Stromal cell of bone marrow (primary cell): ENCODE data around the gene GMPR2.

Experiments used
- DNase-seq: peaks from one replicate; pipeline ENCODE4 v3.0.0-alpha.2; 2012; ENCODE audit warnings: low read depth

GMPR2 gene

GRCh38 chr14:24268225-24268624, 35.5 kb downstream of the GMPR2 start:
- DNase-seq: no peak

GRCh38 chr14:24269368-24269767, 36.6 kb downstream of the GMPR2 start:
- no peak for DNase-seq

- DNase-seq: no peak
Observed at GRCh38 chr14:24269910-24270536, 37.3 kb downstream of the GMPR2 start.

GRCh38 chr14:24270537-24271133, 37.9 kb downstream of the GMPR2 start:
- no peak for DNase-seq

GRCh38 chr14:24271134-24271833, 38.6 kb downstream of the GMPR2 start, which contains the start of gene RABGGTA:
TSS of gene RABGGTA (minus strand) at chr14:24271597. CDS start at chr14:24271115, 482 bp downstream.
- peak; percentile 64 for DNase-seq

- DNase-seq: no peak
Observed at GRCh38 chr14:24271834-24272263, 39.1 kb downstream of the GMPR2 start.

GRCh38 chr14:24272467-24272866, 39.7 kb downstream of the GMPR2 start:
- no peak for DNase-seq

GRCh38 chr14:24273422-24273998, 40.8 kb downstream of the GMPR2 start:
- DNase-seq: no peak

- no peak for DNase-seq
Observed at GRCh38 chr14:24274101-24274543, 41.4 kb downstream of the GMPR2 start.

GRCh38 chr14:24277071-24277470, 44.3 kb downstream of the GMPR2 start:
- no peak for DNase-seq

- no peak for DNase-seq
Observed at GRCh38 chr14:24277606-24278321, 45.0 kb downstream of the GMPR2 start.

- no peak for DNase-seq
Observed at GRCh38 chr14:24278424-24278823, 45.7 kb downstream of the GMPR2 start.

GRCh38 chr14:24279301-24280186, 46.8 kb downstream of the GMPR2 start:
- no peak for DNase-seq

GRCh38 chr14:24280797-24281460, 48.2 kb downstream of the GMPR2 start:
- peak; percentile 54 for DNase-seq

- no peak for DNase-seq
Observed at GRCh38 chr14:24281636-24282035, 48.9 kb downstream of the GMPR2 start.

- DNase-seq: no peak
Observed at GRCh38 chr14:24282736-24283135, 50.0 kb downstream of the GMPR2 start.

- DNase-seq: no peak
Observed at GRCh38 chr14:24283796-24284460, 51.2 kb downstream of the GMPR2 start.

- no peak for DNase-seq
Observed at GRCh38 chr14:24284501-24285035, 51.8 kb downstream of the GMPR2 start.

- no peak for DNase-seq
Observed at GRCh38 chr14:24285351-24285750, 52.6 kb downstream of the GMPR2 start.

- DNase-seq: no peak
Observed at GRCh38 chr14:24286996-24287395, 54.3 kb downstream of the GMPR2 start.
